K562 (cell line): ENCODE measurements around the gene PLOD1. TPM values are rescaled to one million over a fixed set of nuclear protein-coding genes. Genes with fewer than 3 reads are reported as not detected.

Source experiments
- CBFA2T2 ChIP-seq: fragments of 450-650 bp; conservative IDR thresholded peaks from 2 replicates; pipeline ENCODE4 v1.6.1; 2017; ENCODE audit warnings: mild to moderate bottlenecking
- DIDO1 ChIP-seq: fragments of 450-650 bp; IDR thresholded peaks from 2 replicates; pipeline ENCODE4 v1.6.1; 2016; ENCODE audit warnings: low read depth, missing biosample characterization, missing genetic modification characterization
- ELF1 ChIP-seq: fragments of 200-800 bp; sonication (Bioruptor generic); IDR thresholded peaks from 2 replicates; pipeline ENCODE4 v1.6.1; 2016; ENCODE audit warnings: missing genetic modification characterization, missing compliant biosample characterization
- HES1 ChIP-seq: fragments of 450-650 bp; IDR thresholded peaks from 2 replicates; pipeline ENCODE4 v1.6.1; 2016; ENCODE audit warnings: low read depth, mild to moderate bottlenecking, moderate library complexity
- MEIS2 ChIP-seq: fragments of 450-650 bp; IDR thresholded peaks from 2 replicates; pipeline ENCODE4 v1.6.1; 2014; ENCODE audit warnings: mild to moderate bottlenecking; ENCODE audit not compliant: partially characterized antibody
- PML ChIP-seq: IDR thresholded peaks from 2 replicates; pipeline ENCODE4 v1.6.1; 2012; ENCODE audit warnings: low read length, inconsistent platforms
- SMARCC2 ChIP-seq: fragments of 450-650 bp; IDR thresholded peaks from 2 replicates; pipeline ENCODE4 v1.6.1; 2017; ENCODE audit warnings: antibody characterized with exemption, moderate library complexity, mild to moderate bottlenecking, low read depth
- ZBTB9 ChIP-seq: fragments of 450-650 bp; formaldehyde crosslinking; IDR thresholded peaks from 2 replicates; pipeline ENCODE4 v1.4.0; 2020; ENCODE audit warnings: mild to moderate bottlenecking, moderate library complexity
- ZNF282 ChIP-seq: sonication (generic); formaldehyde crosslinking; IDR thresholded peaks from 2 replicates; pipeline ENCODE4 v1.8.1; 2023; ENCODE audit warnings: missing genetic modification reagents
- ZNF75A ChIP-seq: fragments of 450-650 bp; formaldehyde crosslinking; IDR thresholded peaks from 2 replicates; pipeline ENCODE4 v1.4.0; 2020; ENCODE audit warnings: mild to moderate bottlenecking
- polyA plus RNA-seq, 8 experiments: library from polyadenylated mRNA; depleted of rRNA in 4 of 8; stranded (reverse) in 5 of 8; unstranded in 3 of 8; fragments of >200 nt; fragmentation: Nextera tagmentation in 2 of 8; fragmentation: Illumina TruSeq in 1 of 8; extraction: Ambion mirVana in 2 of 8; extraction: Trizol in 1 of 8; gene quantifications; 2 replicates each; pipeline versions ENCODE4 v1.2.1 to v1.2.3, GENCODE V29; 2011 to 2014; ENCODE audit warnings: inconsistent platforms in 1 of 8, missing spikeins in 1 of 8
- total RNA-seq, 7 experiments: library from RNA; depleted of rRNA in 6 of 7; stranded (reverse); fragments of >200 nt in 6 of 7; fragmentation: Illumina TruSeq in 2 of 7; extraction: Trizol in 2 of 7; gene quantifications; 2 replicates each; pipeline versions ENCODE4 v1.2.1 to v1.2.3, GENCODE V29; 2011 to 2021; ENCODE audit warnings: low replicate concordance in 1 of 7
- TF ChIP-seq, protein P1 (sequence below): fragments of 250-450 bp; sonication (Bioruptor Pico); IDR thresholded peaks from 2 replicates; pipeline ENCODE4 v1.8.0; 2022; ENCODE audit warnings: inconsistent platforms
- TF ChIP-seq, protein P2 (sequence below), 2 experiments: fragments of 450-650 bp in 1 of 2; sonication (generic) in 1 of 2; formaldehyde crosslinking in 1 of 2; IDR thresholded peaks; 2 replicates each; pipeline versions ENCODE4 v1.7.1 to v1.9.0; 2016 to 2022; ENCODE audit warnings: inconsistent platforms in 1 of 2, mild to moderate bottlenecking in 1 of 2, missing genetic modification reagents in 1 of 2

PLOD1 gene
- total and polyA plus RNA-seq, 9 of the 15 experiments (the other 6 are each of a cell fraction or from before 2014, with no cell fraction given): 16.6 to 90.8 (median 52.7) TPM

DNA sequence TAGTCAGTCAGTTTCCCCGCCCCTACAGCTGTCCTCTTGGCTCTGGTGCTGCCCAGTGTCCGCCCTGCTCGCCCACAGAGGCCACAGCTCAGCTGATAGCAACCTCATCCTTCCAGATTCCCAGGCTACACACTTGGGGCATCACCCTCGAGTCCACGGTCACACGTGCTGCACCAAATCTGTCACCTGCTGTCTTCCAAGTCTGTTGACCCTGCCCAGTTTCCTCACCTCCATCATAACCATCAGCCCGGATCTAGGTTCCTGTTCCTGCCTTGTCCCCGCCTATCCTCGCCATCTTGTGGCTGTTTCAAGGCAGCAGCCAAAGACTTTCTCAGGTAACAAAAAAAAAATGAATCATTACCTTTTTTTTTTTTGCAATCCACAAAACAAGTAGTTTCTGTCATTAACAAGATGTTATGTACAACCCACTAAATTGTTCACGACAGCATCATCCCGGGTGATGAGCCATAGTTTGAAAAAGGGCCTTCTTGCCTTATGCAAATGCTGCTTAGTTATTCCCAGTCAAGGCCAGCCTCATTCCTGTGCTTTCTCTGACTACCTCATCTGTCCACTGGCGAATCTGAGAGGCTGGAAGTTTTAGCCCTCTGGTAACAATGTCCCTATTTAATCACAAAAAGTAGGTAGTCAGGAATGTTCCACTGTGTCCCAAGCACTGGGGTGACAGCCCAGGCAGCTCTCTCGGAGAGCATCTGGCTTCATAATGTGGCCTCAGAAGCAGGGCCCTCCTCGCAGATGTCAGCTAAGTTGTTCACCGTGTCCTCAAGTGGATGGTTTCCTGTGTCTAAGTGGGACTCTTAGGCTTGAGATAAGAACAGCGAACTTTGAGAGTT lies 79.8 kb downstream of the PLOD1 start (continued):
- no peak for TF ChIP-seq DIDO1 (tag)
- no peak; the same call in 1 of the 2 replicates for TF ChIP-seq ELF1
- no peak for TF ChIP-seq ZNF75A
- no peak for TF ChIP-seq PML
- no peak for TF ChIP-seq SMARCC2
- no peak; the same call in 1 of the 2 replicates for TF ChIP-seq HES1
- no peak for TF ChIP-seq MEIS2
- TF ChIP-seq ZBTB9: no peak
- TF ChIP-seq, protein P1, sequence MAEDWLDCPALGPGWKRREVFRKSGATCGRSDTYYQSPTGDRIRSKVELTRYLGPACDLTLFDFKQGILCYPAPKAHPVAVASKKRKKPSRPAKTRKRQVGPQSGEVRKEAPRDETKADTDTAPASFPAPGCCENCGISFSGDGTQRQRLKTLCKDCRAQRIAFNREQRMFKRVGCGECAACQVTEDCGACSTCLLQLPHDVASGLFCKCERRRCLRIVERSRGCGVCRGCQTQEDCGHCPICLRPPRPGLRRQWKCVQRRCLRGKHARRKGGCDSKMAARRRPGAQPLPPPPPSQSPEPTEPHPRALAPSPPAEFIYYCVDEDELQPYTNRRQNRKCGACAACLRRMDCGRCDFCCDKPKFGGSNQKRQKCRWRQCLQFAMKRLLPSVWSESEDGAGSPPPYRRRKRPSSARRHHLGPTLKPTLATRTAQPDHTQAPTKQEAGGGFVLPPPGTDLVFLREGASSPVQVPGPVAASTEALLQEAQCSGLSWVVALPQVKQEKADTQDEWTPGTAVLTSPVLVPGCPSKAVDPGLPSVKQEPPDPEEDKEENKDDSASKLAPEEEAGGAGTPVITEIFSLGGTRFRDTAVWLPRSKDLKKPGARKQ: no peak
- TF ChIP-seq, protein P2, sequence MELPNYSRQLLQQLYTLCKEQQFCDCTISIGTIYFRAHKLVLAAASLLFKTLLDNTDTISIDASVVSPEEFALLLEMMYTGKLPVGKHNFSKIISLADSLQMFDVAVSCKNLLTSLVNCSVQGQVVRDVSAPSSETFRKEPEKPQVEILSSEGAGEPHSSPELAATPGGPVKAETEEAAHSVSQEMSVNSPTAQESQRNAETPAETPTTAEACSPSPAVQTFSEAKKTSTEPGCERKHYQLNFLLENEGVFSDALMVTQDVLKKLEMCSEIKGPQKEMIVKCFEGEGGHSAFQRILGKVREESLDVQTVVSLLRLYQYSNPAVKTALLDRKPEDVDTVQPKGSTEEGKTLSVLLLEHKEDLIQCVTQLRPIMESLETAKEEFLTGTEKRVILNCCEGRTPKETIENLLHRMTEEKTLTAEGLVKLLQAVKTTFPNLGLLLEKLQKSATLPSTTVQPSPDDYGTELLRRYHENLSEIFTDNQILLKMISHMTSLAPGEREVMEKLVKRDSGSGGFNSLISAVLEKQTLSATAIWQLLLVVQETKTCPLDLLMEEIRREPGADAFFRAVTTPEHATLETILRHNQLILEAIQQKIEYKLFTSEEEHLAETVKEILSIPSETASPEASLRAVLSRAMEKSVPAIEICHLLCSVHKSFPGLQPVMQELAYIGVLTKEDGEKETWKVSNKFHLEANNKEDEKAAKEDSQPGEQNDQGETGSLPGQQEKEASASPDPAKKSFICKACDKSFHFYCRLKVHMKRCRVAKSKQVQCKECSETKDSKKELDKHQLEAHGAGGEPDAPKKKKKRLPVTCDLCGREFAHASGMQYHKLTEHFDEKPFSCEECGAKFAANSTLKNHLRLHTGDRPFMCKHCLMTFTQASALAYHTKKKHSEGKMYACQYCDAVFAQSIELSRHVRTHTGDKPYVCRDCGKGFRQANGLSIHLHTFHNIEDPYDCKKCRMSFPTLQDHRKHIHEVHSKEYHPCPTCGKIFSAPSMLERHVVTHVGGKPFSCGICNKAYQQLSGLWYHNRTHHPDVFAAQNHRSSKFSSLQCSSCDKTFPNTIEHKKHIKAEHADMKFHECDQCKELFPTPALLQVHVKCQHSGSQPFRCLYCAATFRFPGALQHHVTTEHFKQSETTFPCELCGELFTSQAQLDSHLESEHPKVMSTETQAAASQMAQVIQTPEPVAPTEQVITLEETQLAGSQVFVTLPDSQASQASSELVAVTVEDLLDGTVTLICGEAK (IDR thresholded peaks at IDR 0.05): no peak
- TF ChIP-seq, protein P2 (CRISPR knock-in tag; IDR thresholded peaks at IDR 0.05): no peak
- no peak for TF ChIP-seq CBFA2T2
- no peak for TF ChIP-seq ZNF282
